ENCODE data around the gene MAP3K14. TPM values are rescaled to one million over a fixed set of nuclear protein-coding genes. Genes with fewer than 3 reads are reported as not detected.

The MAP3K14 gene
- total RNA-seq, 6 experiments from 2014 or later = 5.6 to 8.8 (median 6.6) TPM

GRCh38 chr17:45264988-45265387, 51.8 kb downstream of the MAP3K14 start:
- TF ChIP-seq CTCF (IDR thresholded peaks at IDR 0.05) = no peak
- no peak for DNase-seq

GRCh38 chr17:45264430-45264829, 52.4 kb downstream of the MAP3K14 start:
- H3K27me3 Mint-ChIP-seq (ENCODE audit: insufficient read depth) = peaks cover 4% of the 10 kb centered on the region

More at GRCh38 chr17:45264988-45265387, 51.8 kb downstream of the MAP3K14 start:
- Mint-ChIP-seq H3K36me3 (ENCODE audit: low read depth) (peaks cover 25% of the 10 kb centered on the region), H3K27me3 (ENCODE audit: insufficient read depth) (peaks cover 4% of the 10 kb centered on the region), H3K9me3 (no peaks in the 10 kb centered on the region), H3K4me1 (ENCODE audit: low read depth) (peaks cover 32% of the 10 kb centered on the region), H3K27ac (no peak overlapping the region), H3K4me3 (no peak overlapping the region)

GRCh38 chr17:45263477-45263860, 53.4 kb downstream of the MAP3K14 start:
- H3K4me1 Mint-ChIP-seq (ENCODE audit: low read depth) = peaks cover 32% of the 10 kb centered on the region
- H3K4me3 Mint-ChIP-seq = no peak overlapping the region
- peaks cover 17% of the 10 kb centered on the region for H3K36me3 Mint-ChIP-seq (ENCODE audit: low read depth)
- H3K9me3 Mint-ChIP-seq = no peaks in the 10 kb centered on the region
- no peak for DNase-seq
- TF ChIP-seq CTCF (IDR thresholded peaks at IDR 0.05) = no peak
- no peak overlapping the region for H3K27ac Mint-ChIP-seq
- peaks cover 4% of the 10 kb centered on the region for H3K27me3 Mint-ChIP-seq (ENCODE audit: insufficient read depth)

More at GRCh38 chr17:45264430-45264829, 52.4 kb downstream of the MAP3K14 start:
- TF ChIP-seq CTCF (IDR thresholded peaks at IDR 0.05) = no peak
- DNase-seq = no peak
- Mint-ChIP-seq H3K4me3 (no peak overlapping the region), H3K36me3 (ENCODE audit: low read depth) (peaks cover 25% of the 10 kb centered on the region), H3K9me3 (no peaks in the 10 kb centered on the region), H3K4me1 (ENCODE audit: low read depth) (peaks cover 32% of the 10 kb centered on the region), H3K27ac (no peak overlapping the region)

GRCh38 chr17:45262516-45263476, 54.0 kb downstream of the MAP3K14 start:
- no peaks in the 10 kb centered on the region for H3K9me3 Mint-ChIP-seq
- no peak for TF ChIP-seq CTCF (IDR thresholded peaks at IDR 0.05)
- peaks cover 8% of the 10 kb centered on the region for H3K27me3 Mint-ChIP-seq (ENCODE audit: insufficient read depth)
- H3K4me1 Mint-ChIP-seq (ENCODE audit: low read depth) = peaks cover 31% of the 10 kb centered on the region
- H3K4me3 Mint-ChIP-seq = no peak overlapping the region
- H3K27ac Mint-ChIP-seq = no peak overlapping the region
- DNase-seq = no peak
- H3K36me3 Mint-ChIP-seq (ENCODE audit: low read depth) = peaks cover 13% of the 10 kb centered on the region

- Mint-ChIP-seq H3K4me3 (no peak within 1 kb of the TSS), H3K27ac (no peak within 1 kb of the TSS), H3K27me3 (ENCODE audit: insufficient read depth) (peaks cover 11% of the 10 kb centered on the region), H3K9me3 (no peaks in the 10 kb centered on the region), H3K36me3 (ENCODE audit: low read depth) (peaks cover 8% of the 10 kb centered on the region; the same call in 1 of the 2 replicates), H3K4me1 (ENCODE audit: low read depth) (peaks cover 21% of the 10 kb centered on the region)
- DNase-seq = no peak
- no peak for TF ChIP-seq CTCF (IDR thresholded peaks at IDR 0.05)
Measured at GRCh38 chr17:45261577-45262515, 55.0 kb downstream of the MAP3K14 start, which contains the start of gene SPATA32. TSS of gene SPATA32 (minus strand) at chr17:45262094. CDS start at chr17:45262016, 78 bp downstream.
